HG03025 (cell line): ENCODE data around the gene PRKCA.
"Not testable (repeated sequence)": the region's sequence is repeated elsewhere in the genome, so short reads cannot be mapped to it uniquely, and the experiment has no call there.

ENCODE experiments used
- ATAC-seq: cut with Tn5 transposase; IDR thresholded peaks from one replicate; pipeline ENCODE4 v1.9.1; 2021; ENCODE audit warnings: mild to moderate bottlenecking, moderate library complexity; ENCODE audit not compliant: unreplicated experiment, low FRiP score

Gene PRKCA

DNA sequence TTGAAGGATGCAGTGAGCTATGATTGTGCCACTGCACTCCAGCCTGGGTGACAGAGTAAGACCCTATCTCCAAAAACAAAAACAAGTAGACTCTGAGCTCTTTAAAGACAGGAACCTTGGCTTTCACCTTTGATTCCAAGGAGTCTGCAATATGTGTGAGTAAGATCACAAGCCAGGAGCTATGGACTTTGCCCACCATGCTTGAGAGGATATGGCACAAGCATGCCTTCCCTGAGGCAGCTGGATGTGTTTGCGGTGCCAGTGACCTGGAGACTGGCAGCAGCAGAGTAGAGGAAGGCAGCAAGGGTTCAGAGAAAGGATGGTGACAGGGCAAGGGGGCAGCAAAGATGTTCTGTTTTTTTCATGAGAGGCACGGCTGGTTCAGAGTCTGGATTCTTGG is 14.5 kb upstream of the PRKCA start:
- ATAC-seq = no peak

GRCh38 chr17:66290101-66290722 is 12.2 kb upstream of the PRKCA start:
- no peak for ATAC-seq

GRCh38 chr17:66292353-66292752 is 10.1 kb upstream of the PRKCA start:
- no peak for ATAC-seq

GRCh38 chr17:66296289-66296725 is 6.1 kb upstream of the PRKCA start:
- ATAC-seq = no peak

DNA sequence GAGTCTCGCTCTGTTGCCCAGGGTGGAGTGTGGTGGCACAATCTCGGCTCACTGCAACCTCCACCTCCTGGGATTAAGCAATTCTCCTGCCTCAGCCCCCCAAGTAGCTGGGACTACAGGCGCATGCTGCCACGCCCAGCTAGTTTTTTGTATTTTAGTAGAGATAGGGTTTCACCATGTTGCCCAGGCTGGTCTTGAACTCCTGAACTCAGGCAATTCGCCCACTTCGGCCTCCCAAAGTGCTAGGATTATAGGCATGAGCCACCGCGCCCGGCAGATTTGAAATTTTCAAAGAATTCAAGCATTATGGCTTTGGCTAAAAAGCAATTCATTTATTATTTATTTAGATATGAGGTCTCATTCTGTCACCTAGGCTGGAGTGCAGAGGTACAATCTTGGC is 5.0 kb upstream of the PRKCA start:
- ATAC-seq = not testable (repeated sequence)

DNA sequence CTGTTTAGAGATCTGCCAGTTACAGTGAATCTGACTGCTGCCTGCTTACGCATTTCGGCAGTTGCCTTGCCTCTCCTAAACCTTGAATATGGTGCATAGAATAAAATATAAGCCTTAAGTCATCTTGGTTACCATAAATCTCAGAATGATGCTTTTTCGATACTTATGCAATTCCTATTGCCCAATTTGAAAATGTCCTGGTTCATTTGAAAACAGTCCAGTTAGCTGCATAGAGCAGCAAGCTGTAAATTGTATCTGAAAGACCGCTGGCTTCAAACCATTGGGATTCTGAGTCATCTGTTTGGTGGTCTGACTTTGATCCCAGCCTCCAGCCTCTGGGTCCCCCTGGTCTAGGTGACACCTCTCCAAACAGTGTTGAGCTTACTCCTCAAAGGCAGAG is 2.7 kb upstream of the PRKCA start:
- no peak for ATAC-seq

DNA sequence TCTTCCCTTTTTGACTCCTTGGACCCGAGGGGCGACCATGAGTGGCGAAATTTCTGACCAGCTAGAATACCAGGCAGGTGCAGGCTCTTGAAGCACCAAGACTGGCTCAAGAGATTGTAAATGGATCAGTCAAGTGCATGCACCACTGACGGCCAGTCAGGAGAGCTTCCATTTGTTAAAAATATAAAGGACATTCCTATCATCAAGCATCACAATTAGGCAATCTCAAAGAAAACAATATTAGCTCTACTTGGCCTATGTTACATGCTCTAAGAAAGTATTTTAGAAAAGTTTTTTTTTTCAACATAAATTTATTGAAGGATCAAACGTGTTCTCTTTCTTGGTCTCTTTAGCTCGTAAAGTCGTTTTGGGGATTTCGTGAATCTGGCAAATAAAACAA is 1.5 kb upstream of the PRKCA start:
- no peak for ATAC-seq

GRCh38 chr17:66301367-66301863 is 998 bp upstream of the PRKCA start:
- ATAC-seq = no peak

GRCh38 chr17:66302761-66303626 is 581 bp downstream of the PRKCA start:
- ATAC-seq = peak; percentile 30

DNA sequence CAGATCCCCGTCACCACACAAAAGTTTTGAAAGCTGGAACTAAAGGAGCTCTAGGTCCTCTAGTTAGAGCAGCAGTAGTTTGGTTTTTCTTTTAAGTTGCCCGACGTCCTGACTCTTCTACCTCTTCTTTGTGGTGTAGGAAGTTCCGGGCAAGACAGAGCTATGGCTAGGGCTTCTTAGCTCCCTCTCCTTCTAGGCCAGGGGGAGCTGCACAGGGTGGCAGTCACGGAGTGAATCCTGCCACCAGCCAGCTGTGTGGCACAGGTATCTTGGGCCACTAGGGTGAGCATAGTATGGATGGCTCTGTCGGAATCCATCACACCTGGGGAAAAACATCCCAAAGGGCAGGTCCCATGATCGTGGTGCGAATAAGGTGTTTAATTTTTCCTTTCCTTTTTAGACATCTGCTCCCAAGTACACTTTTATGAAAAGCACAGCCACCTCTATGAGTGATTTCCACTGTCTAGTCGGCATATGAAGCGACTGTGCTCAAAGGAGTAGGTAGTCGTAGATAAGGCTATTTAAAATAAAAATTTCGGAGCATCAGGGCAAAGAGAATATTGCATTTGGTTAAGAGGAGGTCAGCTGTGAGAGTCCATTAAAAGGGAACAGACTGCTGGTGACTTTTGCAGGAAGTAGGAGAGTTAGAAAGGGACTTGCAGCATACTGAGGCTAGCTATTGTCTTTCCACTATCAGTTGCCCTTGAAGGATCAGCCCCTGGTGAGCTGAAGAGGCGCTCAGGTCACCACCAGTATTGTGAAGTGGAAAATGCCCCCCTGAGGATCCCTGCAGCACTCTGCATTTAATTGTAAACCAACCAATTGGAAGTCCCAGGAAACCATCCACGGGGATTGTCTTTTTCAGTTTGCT is 2.1 kb downstream of the PRKCA start:
- no peak for ATAC-seq

DNA sequence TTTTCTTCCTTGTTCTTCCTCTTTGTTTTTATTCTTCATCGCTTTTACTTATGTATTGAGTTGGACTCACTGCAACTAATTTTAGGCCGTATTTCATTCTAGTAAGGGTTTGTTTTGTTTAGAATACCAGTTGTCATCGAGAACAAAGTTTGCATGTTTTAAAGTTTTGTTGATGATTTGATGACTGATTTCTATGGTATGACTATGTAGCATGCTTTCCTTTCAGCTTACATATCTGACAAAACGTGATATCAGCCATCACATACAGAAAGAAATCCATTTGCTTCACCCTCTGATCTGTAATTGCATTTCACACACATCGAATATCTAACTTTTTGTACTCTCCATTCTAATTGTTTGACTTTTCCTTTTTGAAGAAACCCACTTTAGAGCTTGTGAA is 4.0 kb downstream of the PRKCA start:
- no peak for ATAC-seq

DNA sequence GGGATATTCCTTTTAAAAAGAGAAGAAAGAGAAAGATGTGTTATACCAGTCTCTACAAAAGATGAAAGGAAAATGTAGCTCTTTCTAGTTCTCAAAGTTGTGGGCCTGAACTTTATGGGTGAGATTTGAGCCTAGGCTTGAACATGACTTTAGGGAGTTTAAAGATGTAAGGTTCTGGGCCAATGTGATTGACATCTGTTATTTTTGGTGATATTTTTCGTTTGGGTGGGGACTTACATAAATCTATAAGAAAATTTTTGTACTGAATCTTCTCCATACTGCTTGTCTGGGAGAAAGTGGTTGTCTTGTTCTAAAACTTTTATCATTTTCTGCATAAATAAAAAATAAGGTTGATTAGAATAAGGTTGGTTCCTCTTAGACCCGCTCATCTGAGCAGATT is 4.8 kb downstream of the PRKCA start:
- no peak for ATAC-seq

DNA sequence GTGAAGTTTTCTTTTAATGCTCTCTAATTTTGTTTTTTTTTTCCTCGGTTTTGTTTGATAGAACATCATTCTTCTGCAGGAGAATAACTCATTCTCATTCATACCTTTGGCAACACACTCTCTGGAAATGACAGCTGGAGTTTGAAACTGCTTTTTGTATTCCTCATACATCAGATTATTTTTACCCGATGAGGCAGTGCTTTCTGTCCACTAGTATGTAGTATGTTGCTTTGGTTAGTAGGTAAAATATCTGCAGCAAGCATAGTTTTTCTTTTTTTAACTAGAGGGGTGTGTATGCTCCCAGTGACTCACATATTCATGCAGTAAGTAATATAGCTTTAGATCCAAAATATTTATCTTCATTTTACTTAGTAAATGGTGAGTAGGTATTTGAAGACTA is 6.4 kb downstream of the PRKCA start:
- ATAC-seq = no peak

DNA sequence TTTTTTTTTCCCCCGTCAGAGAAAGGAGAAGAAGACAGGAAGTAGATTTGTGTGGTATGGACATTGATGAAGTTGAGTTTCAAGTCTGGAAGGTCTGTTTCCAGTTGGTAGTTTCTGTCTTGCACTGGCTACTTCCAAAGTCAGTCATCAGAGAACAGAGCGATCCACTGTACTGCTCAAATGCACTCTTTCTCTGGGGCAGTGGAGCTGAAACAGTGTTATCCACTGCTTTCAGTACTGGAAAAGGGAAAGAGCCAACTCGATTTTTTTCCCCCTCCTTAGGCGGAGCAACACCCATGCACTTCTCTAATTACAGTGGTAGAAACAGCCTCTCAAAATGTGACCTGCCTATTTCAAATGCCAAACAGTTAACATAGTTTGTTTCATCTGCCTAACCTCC is 7.4 kb downstream of the PRKCA start:
- no peak for ATAC-seq

- ATAC-seq = no peak
Observed at GRCh38 chr17:66310528-66311148, 8.2 kb downstream of the PRKCA start.

DNA sequence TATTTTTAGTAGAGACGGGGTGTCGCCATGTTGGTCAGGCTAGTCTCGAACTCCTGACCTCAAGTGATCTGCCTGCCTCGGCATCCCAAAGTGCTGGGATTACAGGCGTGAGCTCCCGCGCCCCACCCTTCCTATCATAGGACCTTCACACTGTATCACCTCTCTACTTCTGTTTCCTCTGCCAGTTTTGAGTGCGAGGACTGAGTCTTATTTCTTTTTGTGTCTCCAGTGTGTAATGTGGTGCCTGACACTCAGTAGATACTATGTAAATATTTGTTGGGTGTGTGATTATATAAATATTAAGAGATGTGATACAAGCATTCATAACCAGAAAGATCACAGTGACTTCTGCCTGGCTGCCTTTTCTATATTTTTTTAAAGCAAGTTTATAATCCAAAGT is 10.5 kb downstream of the PRKCA start:
- no peak for ATAC-seq

GRCh38 chr17:66313325-66313724 is 10.9 kb downstream of the PRKCA start:
- ATAC-seq = no peak

DNA sequence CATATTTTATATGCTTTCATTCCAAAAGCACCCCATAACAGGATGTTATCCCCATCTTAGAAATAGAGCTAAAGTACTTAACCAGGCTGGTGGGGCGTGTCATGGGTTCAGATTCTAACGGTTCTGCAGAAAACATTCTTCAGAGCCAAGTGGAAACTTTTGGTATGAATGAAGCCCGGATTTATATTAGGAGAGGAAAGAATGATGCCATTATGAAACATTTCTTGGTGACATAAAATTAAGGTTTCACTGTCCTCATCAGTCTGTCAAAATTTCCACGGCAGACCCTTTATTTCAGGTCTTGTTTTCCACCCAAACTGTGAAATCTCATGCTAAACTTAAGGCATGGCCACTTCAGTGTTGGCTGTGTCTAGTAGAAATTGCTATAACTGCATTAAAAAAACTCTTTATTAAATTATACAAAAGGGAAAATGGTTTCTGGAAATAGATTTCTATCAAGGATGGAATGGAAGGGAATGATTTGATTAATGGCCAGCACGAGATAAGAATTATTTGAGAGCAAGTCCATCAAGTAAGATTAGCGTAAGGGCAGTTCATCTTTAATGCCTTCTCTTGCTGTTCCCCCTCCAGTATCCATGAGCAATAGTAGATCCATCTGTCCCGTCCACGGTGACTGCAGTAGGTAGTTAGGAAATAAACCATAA is 11.7 kb downstream of the PRKCA start:
- no peak for ATAC-seq

- ATAC-seq = no peak
Observed at GRCh38 chr17:66317629-66318028, 15.2 kb downstream of the PRKCA start.

- ATAC-seq = no peak
Observed at GRCh38 chr17:66319226-66319625, 16.8 kb downstream of the PRKCA start.
